ENCODE results near the gene NFKBIE.
"Not testable (repeated sequence)": the region's sequence is repeated elsewhere in the genome, so short reads cannot be mapped to it uniquely, and the experiment has no call there.

The NFKBIE gene

DNA sequence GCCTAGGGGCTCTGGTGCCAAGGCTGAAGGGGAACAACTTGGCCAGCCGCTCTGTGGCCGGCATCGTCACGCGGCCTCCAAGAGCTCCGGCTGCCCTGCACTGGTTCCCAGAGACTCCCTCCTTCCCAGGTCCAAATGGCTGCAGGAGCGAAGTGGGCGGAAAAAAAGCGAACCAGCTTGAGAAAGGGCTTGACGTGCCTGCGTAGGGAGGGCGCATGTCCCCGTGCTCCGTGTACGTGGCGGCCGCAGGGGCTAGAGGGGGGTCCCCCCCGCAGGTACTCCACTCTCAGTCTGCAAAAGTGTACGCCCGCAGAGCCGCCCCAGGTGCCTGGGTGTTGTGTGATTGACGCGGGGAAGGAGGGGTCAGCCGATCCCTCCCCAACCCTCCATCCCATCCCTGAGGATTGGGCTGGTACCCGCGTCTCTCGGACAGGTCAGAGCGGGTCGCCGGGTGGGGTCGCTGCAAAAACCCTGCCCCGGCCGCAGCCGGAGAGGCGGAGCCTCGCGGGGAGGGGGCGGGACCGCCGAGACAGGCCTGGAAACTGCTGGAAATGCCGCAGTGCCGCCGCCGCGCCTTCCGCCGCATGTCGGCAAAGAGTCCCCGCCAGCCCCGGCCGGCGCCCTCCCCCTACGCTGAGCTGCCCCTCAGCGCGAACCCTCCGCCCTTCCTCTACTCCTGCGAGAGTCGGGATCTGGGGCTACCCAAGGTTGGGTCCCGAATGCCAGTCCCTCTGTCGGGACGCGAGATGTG, 19.3 kb downstream of the NFKBIE start:
- DNase-seq (ENCODE audit: low read depth, low spot score), result no peak

DNA sequence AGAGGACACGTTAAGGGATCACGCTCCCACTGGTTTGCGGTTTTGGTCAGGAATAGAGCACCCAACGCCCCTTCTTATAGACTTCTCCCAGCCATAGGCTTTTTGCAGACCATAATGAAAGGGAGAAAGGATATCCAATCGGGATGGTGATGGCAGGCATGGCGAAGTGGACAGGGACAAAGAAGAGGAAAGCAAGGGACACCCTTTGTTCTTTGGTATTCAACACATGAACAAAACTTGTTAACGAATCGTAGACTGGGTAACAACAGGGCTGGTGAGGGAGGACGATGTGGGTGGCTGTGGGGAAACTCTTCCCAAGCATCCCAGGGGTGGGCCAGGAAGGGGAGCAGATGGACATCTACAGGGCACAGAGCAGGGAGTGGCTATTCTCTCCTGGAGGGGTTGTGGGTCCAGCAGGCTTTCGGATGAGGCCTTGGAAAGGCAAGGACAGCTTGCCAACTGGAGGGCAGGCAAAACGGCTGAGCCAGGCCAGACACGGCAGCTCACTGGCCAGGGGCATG, 19.9 kb downstream of the NFKBIE start:
- DNase-seq (ENCODE audit: low read depth, low spot score), result no peak

DNA sequence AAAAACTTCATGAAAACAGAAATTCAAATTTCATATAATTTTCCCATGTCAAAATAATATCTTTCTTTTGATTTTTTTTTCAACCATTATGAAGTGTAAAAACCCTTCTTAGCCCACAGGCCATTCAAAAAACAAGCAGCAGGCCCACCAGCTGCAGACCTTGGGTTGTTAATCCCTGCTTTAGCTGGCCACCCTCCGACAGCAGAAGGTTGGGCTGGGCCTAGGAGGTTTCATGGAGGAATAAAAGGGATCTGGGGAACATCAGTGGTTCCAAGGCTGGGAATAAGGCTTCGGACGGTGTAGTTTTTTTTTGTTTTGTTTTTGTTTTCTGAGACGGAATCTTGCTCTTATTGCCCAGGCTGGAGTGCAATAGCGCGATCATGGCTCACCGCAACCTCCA, 22.0 kb downstream of the NFKBIE start:
- no peak for DNase-seq (ENCODE audit: low read depth, low spot score)

DNA sequence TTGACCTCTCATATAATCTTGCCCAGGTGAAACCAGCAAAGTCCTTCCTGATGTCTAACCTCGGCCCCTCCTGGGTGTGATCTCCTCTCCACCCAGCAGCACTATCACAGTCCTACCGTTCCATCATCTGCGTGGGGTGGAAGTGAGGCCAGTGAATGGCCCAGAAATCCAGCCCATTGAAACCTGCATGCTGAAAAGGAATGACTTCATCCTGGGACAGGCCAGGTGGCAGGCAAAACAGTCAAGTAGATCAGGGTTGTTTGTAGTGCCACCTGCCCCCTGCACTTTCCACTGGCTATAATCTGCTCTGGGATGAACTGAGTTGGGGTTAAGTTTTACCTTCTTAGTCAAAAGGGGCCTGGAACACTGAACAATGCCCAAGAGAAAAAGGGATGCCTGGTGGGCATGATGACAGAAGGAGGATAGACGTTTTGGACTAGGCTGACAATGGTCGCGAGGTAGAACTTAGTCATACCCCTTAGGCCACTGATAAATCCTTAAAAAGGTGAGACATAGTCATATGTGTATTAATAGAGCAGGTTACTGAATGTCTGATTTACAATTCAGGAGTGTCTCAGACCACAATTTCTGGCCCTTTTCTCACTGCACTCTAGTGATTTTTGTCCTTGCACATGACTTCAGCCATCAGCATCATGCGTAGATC, 26.5 kb downstream of the NFKBIE start:
- DNase-seq (ENCODE audit: low read depth, low spot score), result no peak

DNA sequence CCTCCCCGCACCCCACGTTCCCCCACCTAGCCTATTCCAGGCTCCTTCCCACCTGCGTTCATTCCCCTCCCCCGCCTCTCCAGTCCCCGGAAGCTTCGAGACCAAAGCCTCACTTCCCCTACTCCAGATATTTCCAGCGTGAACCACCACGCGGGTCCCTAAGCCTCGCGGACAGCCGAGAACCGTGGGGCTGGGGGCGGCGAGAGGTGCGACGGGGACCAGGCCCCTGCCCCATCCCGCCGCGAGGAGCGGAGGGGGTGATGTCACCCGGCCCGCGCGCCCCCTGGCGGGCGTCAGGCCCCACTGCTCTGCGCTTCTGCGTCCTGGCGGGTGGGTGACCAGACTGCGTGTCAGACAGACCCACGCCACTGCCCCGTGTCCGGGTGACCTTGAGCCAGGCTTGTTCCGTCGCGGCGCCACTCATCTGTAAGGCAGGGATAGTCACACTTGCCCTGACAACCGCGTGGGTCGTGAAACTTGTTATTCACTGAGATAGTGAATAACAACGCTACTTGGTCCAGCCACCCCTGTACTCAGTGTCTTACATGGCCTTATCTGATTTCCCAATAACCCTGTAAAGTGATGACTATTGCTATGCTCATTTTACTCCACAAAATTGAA, 27.4 kb downstream of the NFKBIE start:
- no peak for DNase-seq (ENCODE audit: low read depth, low spot score)

DNA sequence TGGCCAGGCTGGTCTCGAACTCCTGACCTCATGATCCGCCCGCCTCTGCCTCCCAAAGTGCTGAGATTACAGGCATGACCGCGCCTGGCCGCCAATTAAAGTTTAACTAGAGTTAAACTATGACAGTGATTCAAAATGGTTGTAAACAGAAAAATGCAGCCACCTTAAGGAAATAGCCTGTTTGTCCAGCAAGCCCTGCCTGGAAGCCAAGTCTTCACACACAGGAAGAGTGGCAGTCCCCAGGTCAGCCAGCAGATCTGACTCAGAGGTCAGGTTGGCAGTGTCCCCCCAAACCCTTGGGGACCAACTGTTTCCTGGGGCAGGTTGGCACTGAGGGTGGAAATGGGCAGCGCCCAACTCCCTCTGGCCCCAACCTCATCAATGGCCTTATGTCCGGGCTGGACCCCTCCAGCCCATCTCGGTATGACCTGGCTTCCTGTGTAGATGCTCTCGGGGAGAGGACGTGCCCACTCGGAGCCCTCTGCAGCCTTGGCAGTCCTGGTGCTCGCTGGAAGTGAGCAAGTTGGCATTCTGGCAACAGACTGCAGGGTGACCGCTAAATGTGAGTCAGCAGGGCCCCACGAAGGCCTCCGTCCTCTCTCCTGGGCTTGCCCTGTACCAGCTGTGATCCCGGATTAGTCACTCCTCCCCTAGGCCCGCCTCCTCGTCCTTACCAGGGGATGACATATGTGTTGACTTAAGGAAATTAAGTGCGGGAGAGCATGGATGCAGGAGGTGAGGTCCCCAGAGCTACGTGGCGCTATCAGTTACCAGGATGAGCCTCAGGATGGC, 28.1 kb downstream of the NFKBIE start:
- DNase-seq (ENCODE audit: low read depth, low spot score), result no peak

DNA sequence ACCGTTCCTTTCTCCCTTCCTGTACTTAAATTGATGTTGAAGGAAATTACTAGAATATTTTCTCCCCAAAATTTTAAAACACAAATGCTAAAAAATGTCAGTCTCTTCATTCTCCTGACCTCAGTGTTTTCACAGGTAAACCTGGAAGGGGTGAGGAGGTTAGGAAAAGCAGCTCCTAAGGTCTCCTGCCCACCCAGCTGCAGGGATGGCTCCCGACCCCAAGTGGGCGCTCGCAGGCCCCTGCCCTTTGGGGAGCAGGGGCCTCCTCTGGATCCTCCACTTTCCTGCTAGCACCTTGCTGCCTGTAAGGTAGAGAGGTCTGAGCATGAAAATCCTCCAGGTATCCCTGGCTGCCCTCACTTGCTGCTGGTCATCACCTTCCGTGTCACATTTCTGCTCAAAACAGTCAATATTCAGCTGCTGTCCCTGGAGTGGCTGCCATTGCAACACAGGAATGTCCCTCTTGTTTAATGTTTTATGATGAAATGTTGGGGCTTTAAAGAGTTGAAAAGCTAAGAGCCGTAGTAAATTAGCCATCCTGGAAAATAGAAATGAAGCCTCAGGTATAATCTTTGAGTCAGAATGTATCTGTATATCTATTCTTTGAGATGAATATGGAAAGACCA, 29.3 kb downstream of the NFKBIE start:
- DNase-seq (ENCODE audit: low read depth, low spot score), result no peak

DNA sequence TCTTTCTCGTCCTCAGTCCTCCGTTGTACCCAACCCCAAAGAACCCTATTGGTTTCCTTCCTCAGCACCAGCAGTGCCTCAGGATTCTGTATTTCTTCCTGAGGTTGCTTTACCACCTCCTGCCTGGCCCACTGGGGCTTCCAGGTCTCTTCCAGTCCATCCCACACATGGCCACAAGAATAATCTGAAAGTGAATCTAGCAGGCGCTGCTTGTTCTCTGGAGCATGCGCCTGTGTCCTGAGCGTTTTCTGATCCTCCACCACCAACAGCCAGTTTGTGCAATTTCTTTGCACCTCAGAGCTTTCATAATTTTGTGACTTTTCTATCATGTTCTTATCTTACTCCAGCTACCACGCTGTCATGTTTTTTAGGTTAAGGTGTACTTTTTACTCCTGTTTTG, 30.1 kb downstream of the NFKBIE start:
- no peak for DNase-seq (ENCODE audit: low read depth, low spot score)

DNA sequence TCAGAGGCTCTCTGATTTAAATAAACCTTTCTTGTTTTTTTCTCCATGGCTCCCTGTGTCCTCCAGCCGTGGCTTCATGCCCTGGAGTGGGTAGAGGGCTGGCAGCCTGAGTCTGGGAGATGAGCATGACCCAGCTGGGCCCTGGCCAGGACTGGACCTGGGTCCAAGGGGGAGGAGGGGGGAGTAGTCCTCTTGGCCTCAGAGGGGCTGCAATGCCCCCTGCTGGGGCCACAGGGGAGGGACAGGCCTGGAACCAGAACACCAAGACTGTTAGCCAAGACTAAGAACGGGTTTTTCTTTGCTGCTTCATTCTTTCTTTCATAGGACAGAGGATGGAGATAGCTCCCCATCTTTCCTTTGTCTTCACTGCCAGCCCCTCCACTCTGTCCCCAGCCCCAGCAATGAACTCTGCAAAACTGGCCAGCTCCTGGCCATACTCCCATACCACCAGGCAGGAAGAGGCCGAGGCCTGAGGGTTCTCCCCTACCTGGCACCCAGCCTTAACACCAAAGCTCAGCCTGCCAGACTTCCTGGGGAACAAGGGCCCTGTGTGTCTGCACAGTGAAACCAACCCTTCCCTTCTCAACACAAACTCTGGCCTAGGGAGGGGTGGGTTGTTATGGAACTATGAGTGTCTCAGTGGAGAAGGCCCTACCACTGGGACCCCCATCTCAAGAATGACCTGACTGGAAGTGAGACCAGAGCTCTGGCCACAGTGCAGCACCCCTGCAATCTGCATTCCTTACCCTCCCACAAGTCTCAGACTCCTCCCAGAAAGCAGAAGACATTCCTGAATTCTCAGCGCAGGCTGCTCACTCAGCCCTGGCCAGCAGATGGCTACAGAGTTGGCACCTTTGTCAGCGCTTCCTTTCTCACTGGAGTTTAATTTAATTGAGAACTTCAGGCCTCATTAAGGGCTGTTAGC, 31.0 kb downstream of the NFKBIE start:
- DNase-seq (ENCODE audit: low read depth, low spot score), result no peak

DNA sequence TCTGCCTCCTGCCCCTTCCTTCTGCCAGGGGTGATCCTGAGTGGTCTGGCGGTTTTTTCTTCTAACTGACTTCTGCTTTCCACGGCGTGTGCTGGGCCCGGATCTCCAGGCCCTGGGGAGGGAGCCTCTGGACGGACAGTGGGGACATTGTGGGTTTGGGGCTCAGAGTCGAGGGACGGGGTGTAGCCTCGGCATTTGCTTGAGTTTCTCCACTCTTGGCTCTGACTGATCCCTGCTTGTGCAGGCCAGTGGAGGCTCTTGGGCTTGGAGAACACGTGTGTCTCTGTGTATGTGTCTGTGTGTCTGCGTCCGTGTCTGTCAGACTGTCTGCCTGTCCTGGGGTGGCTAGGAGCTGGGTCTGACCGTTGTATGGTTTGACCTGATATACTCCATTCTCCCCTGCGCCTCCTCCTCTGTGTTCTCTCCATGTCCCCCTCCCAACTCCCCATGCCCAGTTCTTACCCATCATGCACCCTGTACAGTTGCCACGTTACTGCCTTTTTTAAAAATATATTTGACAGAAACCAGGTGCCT, 31.7 kb downstream of the NFKBIE start:
- no peak for DNase-seq (ENCODE audit: low read depth, low spot score)

DNA sequence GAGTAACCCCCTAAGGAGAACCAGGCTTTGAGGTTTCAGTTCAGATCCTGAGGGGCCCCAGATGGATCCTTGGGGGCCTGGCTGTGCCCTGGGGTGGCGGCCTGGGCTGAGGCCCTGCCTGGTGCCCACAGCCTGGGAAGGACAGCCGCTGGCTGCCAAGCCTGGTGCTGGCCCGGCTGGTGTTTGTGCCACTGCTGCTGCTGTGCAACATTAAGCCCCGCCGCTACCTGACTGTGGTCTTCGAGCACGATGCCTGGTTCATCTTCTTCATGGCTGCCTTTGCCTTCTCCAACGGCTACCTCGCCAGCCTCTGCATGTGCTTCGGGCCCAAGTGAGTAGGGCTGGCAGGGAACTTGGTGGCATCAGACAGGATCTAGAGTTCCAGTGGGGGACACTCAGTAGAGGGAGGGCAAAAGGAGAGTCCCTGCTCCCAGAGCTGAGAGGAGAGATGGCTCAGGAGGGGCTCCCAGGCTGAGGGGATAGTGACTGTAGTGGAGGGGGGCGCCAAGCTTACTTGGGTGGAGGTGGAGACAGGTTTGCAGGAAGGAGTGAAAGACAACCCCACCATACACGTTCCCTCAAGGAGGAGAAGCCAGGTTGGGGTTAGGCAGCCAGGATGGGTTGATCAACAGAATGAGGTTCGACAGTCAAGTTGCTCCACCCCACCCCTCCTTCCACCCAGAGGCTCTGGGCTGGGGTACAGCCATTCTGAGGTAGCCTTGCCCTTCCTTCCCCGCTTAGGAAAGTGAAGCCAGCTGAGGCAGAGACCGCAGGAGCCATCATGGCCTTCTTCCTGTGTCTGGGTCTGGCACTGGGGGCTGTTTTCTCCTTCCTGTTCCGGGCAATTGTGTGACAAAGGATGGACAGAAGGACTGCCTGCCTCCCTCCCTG, 32.4 kb downstream of the NFKBIE start:
- DNase-seq (ENCODE audit: low read depth, low spot score), result no peak

DNA sequence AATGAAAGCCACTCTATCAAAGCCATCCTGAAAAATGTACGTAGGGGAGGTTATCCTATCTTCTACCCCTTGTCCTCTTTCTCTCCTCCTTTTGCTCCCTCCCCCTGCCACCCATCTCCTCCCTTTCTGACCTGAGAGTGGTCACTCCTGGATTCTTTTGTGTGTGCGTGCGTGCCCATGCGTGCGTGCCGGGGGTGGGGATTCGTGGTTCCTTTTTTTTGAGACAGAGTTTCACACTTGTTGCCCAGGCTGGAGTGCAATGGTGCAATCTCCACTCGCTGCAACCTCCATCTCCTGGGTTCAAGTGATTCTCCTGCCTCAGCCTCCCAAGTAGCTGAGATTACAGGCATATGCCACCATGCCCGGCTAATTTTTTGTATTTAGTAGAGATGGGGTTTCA, 33.9 kb downstream of the NFKBIE start:
- DNase-seq (ENCODE audit: low read depth, low spot score), result not testable (repeated sequence)

DNA sequence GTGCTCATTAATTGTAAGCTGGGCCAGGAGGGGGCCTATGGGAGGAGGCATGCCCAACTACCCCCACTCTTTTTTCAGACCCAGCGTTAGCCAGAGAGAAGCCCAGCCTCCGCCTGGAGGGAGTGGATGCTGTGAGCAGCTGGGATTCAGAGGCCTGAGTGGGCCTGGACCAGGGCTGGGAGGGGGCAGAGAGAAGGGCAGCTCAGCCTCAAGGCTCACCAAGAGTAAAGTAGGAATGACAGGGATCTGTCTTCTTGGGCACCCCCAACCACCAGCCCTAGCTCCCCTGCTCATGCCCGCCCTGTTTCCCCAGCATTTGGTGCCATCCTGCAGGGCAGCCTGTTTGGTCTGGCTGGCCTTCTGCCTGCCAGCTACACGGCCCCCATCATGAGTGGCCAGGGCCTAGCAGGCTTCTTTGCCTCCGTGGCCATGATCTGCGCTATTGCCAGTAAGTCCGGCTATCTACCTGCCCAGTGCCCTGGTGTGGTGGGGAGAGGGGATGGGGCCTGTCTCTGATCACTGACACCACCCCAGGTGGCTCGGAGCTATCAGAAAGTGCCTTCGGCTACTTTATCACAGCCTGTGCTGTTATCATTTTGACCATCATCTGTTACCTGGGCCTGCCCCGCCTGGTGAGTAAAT, 35.2 kb downstream of the NFKBIE start:
- no peak for DNase-seq (ENCODE audit: low read depth, low spot score)

DNA sequence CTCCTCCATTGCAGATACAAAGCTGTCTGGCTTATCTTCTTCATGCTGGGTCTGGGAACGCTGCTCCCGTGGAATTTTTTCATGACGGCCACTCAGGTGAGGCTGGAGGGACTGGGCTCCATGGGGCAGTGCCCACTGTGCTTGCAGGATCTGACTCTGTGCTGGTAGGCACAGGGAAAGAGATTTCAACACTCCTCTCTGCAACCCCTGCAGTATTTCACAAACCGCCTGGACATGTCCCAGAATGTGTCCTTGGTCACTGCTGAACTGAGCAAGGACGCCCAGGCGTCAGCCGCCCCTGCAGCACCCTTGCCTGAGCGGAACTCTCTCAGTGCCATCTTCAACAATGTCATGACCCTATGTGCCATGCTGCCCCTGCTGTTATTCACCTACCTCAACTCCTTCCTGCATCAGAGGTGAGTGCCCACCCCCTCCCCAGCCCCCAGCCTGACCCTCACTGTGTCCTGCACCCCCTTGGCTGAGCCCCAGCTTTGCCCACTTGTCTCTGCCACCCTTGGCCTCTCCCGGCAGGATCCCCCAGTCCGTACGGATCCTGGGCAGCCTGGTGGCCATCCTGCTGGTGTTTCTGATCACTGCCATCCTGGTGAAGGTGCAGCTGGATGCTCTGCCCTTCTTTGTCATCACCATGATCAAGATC, 35.8 kb downstream of the NFKBIE start:
- no peak for DNase-seq (ENCODE audit: low read depth, low spot score)

DNA sequence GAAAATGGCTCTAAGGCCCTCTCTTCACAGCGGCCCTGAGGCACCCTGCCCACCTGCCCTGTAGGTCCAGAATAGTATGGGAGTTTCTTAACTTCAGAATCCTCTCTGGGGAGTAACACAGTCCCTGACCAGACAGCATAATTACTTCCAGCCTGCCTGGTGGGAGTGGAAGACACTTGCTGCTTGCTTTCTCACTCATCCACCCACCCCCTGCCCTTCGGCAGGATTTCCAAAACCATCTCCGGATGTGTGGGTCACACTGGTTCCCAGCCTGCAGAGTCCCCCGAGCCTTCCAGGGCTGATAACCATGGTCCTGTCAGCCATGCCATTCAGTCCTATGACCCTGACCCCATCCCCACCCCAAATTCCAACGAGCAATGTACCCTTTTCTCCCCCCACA, 36.5 kb downstream of the NFKBIE start:
- DNase-seq (ENCODE audit: low read depth, low spot score), result no peak

DNA sequence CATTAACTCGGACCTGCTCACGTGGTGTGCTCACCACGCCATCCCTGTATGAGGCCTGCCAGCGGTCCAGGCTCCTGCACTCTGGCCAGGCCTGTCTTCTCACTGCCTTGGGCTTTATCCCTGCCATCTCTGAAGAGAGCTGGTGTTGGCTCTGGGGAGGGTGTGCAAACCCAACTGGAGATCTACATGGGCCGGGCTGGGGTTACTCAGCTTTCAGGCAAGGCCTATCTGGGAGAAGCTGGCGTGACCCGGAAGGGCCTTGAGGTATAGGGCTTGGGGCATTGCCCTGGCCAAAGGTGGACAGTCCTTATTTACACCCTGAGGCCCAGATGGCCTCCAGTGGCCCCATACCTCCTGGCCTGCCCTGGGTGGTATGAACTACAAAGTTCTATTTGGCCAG, 36.9 kb downstream of the NFKBIE start:
- no peak for DNase-seq (ENCODE audit: low read depth, low spot score)

DNA sequence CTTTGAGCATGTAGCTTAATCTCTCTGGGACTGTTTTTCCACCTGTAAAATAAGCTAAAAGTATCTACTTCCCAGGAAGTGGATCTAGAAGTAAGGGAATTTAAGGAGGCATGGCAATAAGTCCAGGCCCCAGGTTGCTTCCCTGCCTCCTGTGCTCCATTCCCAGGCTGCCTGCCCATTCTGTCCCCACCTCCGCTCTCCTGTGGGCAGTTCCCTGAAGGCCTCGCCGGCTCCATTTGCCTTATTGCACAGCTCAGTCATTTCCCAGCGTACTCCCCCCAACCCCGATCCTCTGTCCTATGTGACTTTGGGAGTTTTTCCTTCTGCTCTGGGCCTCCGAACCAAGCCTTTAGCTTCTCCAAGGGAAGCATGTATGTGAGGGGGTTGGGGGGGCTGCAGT, 37.3 kb downstream of the NFKBIE start:
- DNase-seq (ENCODE audit: low read depth, low spot score), result no peak

DNA sequence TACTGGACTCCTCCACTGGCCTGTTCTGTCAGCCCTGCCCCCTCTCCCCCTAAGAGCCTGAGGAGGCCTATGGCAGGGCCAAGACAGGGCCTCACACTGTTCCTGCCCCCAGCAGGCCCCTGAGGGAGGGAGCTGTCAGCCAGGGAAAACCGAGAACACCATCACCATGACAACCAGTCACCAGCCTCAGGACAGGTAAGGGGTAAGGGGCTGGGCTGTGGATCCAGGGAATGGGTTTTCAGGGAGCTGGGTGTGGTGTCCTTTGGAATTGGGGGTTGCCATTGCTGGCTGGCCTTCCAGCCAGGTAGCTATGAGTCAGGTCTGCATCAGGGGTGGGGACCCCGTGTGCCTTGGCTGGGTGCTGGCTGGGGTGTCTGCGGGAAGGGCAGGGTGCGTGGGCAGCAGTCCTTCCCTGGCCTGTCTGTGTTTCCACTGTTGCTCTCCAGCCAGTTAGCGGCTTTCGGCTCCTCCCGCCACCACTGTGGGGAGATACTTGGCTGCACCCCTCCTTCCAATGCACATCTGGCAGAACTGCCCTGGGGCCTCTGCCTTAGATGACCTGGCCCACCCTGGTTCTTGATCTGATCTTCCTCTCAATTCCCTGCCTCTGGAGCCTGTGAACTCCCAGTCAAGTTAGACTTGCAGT, 38.1 kb downstream of the NFKBIE start:
- DNase-seq (ENCODE audit: low read depth, low spot score), result no peak
